WERI-Rb-1 (cell line): ENCODE results near the gene NRGN.

Source experiments
- DNase-seq: peaks from one replicate; pipeline ENCODE4 v3.0.0-alpha.2; 2020
- H3K27ac ChIP-seq: fragments of 250-450 bp; sonication (Bioruptor Pico); 2 replicates; pipeline ENCODE4 v1.5.1; 2020; ENCODE audit warnings: mild to moderate bottlenecking, moderate library complexity
- H3K27me3 ChIP-seq: fragments of 250-450 bp; sonication (Bioruptor Pico); 2 replicates; pipeline ENCODE4 v1.5.1; 2021; ENCODE audit warnings: mild to moderate bottlenecking, low read depth, moderate library complexity; ENCODE audit not compliant: insufficient read depth, severe bottlenecking
- H3K36me3 ChIP-seq: fragments of 250-450 bp; sonication (Bioruptor Pico); 2 replicates; pipeline ENCODE4 v1.5.1; 2020; ENCODE audit warnings: mild to moderate bottlenecking, moderate library complexity
- H3K4me3 ChIP-seq: 2 replicates; pipeline ENCODE4 v1.5.1; 2011; ENCODE audit warnings: low read depth, mild to moderate bottlenecking, control low read depth, low read length
- H3K9me3 ChIP-seq: fragments of 250-450 bp; sonication (Bioruptor Pico); 2 replicates; pipeline ENCODE4 v1.5.1; 2021; ENCODE audit warnings: mild to moderate bottlenecking, moderate library complexity; ENCODE audit not compliant: severe bottlenecking
- TF ChIP-seq, protein P1 (sequence below): IDR thresholded peaks from 2 replicates; pipeline ENCODE4 v1.5.1; 2011; ENCODE audit warnings: low read depth, mild to moderate bottlenecking, control low read depth, inconsistent platforms, low read length

NRGN gene

DNA sequence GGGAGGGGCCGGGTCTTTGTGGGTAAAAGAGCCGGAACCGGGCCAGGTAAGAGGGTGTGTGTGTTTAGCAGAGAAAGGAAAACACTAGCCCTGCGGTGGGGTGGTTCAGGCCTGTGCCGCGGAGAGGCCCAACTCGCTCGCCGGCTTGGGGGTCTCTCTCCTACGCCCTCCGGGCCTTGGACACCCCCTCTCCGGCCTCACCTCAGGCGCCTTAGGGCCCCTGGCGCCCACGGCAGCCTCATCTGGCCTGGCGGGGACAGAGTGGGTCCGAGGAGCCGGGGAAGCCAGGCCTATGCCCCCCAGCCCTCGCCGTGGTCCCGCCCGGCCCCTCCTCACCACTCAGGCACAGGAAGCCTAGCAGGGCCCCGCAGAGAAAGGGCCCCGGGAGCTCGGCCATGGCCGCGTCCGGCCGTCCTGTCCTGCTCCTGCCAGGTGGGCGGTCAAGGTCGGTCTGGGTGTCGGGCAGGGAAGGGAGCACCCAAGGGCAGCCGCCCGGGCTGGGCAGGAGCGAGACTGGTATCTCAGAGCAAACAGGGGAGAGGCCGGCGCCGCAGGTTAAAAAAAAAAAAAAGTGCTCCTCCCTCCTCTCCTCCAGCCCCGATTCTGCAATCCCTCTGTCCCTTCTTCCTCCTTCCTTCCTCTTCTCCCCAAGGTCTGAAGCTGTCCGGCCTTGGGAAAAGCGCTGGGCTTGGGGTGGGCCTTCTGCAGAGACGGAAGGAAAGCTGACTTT lies 12.2 kb downstream of the NRGN start, which contains the start of gene VSIG2:
VSIG2 (minus strand) TSS at position 515 of the 730 bp plus-strand sequence; CDS start at position 397, 118 bp downstream.
- Histone ChIP-seq H3K36me3 (no peaks in the 10 kb centered on the region), H3K27ac (no peak within 1 kb of the TSS), H3K4me3 (no peak within 1 kb of the TSS), H3K27me3 (no peaks in the 10 kb centered on the region), H3K9me3 (no peaks in the 10 kb centered on the region)
- TF ChIP-seq, protein P1, sequence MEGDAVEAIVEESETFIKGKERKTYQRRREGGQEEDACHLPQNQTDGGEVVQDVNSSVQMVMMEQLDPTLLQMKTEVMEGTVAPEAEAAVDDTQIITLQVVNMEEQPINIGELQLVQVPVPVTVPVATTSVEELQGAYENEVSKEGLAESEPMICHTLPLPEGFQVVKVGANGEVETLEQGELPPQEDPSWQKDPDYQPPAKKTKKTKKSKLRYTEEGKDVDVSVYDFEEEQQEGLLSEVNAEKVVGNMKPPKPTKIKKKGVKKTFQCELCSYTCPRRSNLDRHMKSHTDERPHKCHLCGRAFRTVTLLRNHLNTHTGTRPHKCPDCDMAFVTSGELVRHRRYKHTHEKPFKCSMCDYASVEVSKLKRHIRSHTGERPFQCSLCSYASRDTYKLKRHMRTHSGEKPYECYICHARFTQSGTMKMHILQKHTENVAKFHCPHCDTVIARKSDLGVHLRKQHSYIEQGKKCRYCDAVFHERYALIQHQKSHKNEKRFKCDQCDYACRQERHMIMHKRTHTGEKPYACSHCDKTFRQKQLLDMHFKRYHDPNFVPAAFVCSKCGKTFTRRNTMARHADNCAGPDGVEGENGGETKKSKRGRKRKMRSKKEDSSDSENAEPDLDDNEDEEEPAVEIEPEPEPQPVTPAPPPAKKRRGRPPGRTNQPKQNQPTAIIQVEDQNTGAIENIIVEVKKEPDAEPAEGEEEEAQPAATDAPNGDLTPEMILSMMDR, result no peak
- DNase-seq, result no peak

DNA sequence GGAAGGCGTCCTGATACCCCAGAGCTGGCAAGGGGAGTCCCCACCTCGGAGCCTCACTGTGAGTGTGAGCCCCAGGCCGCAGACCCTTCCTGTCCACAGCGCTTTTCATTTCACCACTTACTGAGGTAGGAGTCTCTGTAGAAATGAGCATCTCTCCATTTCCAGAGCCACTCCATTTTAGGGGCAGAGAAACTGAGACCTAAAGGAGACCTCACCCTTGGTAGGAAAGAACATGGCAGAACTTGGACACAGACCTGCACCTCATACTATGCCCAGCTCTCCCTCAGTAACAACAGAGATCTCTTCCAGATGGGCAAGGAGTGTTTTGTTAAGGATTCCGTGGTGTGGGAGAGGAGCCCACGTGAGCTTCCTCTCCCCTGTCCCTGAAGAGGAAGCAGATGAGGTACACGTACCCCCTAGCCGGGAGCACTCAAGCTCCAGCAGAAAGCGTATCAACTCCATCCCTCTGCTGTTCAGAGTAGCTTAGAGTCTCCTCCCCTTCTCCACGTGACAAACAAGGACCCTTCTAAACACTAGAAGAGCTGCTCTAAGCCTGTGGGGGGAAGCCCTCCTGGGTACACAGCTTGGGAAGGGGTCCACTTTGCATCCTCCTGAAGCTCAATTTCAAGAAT lies 12.8 kb downstream of the NRGN start:
- Histone ChIP-seq H3K27me3 (no peaks in the 10 kb centered on the region), H3K36me3 (no peaks in the 10 kb centered on the region), H3K4me3 (no peak overlapping the region), H3K9me3 (no peaks in the 10 kb centered on the region), H3K27ac (no peak overlapping the region)
- DNase-seq, result no peak
- TF ChIP-seq, protein P1, result no peak

DNA sequence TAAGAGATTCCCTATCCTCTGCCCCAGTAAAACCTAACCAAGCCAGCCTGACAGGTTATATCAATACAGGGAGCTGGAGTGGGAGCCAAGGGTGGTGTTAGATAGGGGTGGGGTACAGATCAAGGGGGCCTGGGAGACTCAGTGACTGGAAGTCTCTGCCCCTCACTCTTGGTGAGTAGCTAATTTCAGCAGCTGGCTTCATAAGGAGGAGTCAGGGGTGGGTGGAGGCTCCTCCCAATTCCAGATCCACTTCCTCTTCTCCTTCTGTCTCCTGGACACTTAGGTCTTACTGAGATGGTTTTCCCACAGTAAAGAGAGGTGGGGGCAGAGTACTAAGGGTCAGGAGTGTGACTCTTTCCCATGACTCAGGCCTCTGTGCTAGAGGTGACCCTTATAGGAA lies 13.5 kb downstream of the NRGN start:
- DNase-seq, result no peak
- no peaks in the 10 kb centered on the region for H3K9me3 ChIP-seq
- no peak overlapping the region for H3K27ac ChIP-seq
- TF ChIP-seq, protein P1, result no peak
- no peak overlapping the region for H3K4me3 ChIP-seq
- no peaks in the 10 kb centered on the region for H3K27me3 ChIP-seq
- H3K36me3 ChIP-seq, result no peaks in the 10 kb centered on the region

DNA sequence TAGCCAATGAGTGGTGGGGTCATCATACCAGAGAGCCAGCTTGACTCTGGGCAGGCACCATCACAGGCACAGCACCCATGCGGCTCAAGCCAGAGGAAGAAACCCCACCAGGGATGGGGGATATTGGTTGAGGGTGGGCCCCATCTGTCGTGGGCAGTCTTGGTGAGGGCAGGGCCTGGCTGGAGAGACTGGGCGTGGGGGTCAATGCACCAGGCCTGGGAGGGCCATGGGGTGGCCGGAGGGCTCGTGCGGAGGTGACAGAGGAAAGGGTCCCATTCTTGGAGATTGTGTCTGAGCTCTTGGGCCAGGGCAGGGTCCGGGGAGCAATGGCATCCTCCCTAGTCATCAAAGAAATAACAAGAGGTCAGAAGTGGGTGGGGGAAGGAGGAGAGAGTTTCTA lies 13.9 kb downstream of the NRGN start:
- Histone ChIP-seq H3K27ac (no peak overlapping the region), H3K4me3 (no peak overlapping the region), H3K27me3 (no peaks in the 10 kb centered on the region), H3K9me3 (no peaks in the 10 kb centered on the region), H3K36me3 (no peaks in the 10 kb centered on the region)
- TF ChIP-seq, protein P1, result no peak
- DNase-seq, result no peak

DNA sequence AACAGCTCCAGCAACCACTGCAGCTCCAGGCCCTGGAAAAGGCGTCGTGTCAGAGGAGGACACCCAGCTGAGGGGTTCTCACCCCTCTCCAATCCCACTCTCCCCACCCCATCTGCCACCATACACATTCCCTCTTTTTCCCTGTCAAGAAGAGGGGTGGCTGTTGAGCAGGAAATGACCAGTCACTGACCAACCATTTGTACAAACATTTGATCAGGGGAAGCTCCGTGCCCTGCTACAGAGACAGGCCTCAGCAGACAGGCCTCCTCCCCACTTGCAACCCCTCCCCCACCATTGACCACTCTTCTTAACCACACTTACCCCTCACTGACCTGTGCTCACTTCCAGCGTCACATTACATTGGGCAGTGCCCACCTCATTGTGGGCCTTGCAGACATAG lies 14.6 kb downstream of the NRGN start:
- H3K27me3 ChIP-seq, result no peaks in the 10 kb centered on the region
- TF ChIP-seq, protein P1, result no peak
- no peaks in the 10 kb centered on the region for H3K36me3 ChIP-seq
- H3K4me3 ChIP-seq, result no peak overlapping the region
- H3K9me3 ChIP-seq, result no peaks in the 10 kb centered on the region
- no peak overlapping the region for H3K27ac ChIP-seq
- no peak for DNase-seq
